Muscle layer of duodenum (tissue), 2 donors: ENCODE measurements around the gene EMC6.

Experiments
- H3K27ac ChIP-seq: one replicate; pipeline ENCODE4 v1.7.0; 2013; ENCODE audit warnings: mild to moderate bottlenecking, low read length
- H3K27me3 ChIP-seq: one replicate; pipeline ENCODE4 v1.7.0; 2013; ENCODE audit warnings: low read depth, mild to moderate bottlenecking, control low read depth, low read length
- H3K36me3 ChIP-seq, 2 donors: one replicate each; pipeline ENCODE4 v1.7.0; 2013; ENCODE audit warnings: low read length in 2 of 2, control low read depth in 1 of 2, mild to moderate bottlenecking in 1 of 2; ENCODE audit not compliant: insufficient read depth in 2 of 2, control insufficient read depth in 1 of 2
- H3K4me1 ChIP-seq, 2 donors: one replicate each; pipeline ENCODE4 v1.7.0; 2013; ENCODE audit warnings: low read length in 2 of 2, mild to moderate bottlenecking in 2 of 2, control low read depth in 1 of 2, moderate library complexity in 1 of 2; ENCODE audit not compliant: insufficient read depth in 2 of 2, control insufficient read depth in 1 of 2
- H3K4me3 ChIP-seq, 2 donors: one replicate each; pipeline ENCODE4 v1.7.0; 2013; ENCODE audit warnings: low read length in 2 of 2, low read depth in 1 of 2, mild to moderate bottlenecking in 1 of 2
- H3K9me3 ChIP-seq, 2 donors: one replicate each; pipeline ENCODE4 v1.7.0; 2013; ENCODE audit warnings: low read length in 2 of 2, control low read depth in 1 of 2, mild to moderate bottlenecking in 1 of 2; ENCODE audit not compliant: control insufficient read depth in 1 of 2
- donor health status: healthy.

Gene EMC6

GRCh38 chr17:3656755-3657587, 11.6 kb upstream of the EMC6 start:
- Histone ChIP-seq H3K27me3 (no peaks in the 10 kb centered on the region), H3K27ac (no peak overlapping the region), H3K4me1 (peaks cover 0 to 14% of the 10 kb centered on the region in 2 donors), H3K4me3 (no peak overlapping the region), H3K36me3 (peaks cover 0 to 17% of the 10 kb centered on the region in 2 donors), H3K9me3 (no peaks in the 10 kb centered on the region)

GRCh38 chr17:3657588-3657869, 11.1 kb upstream of the EMC6 start:
- Histone ChIP-seq H3K36me3 (peaks cover 0 to 18% of the 10 kb centered on the region in 2 donors), H3K4me3 (no peak overlapping the region), H3K27ac (no peak overlapping the region), H3K9me3 (no peaks in the 10 kb centered on the region), H3K4me1 (peaks cover 0 to 14% of the 10 kb centered on the region in 2 donors), H3K27me3 (no peaks in the 10 kb centered on the region)

GRCh38 chr17:3657874-3658783, 10.5 kb upstream of the EMC6 start:
- peaks cover 0 to 21% of the 10 kb centered on the region in 2 donors for H3K36me3 ChIP-seq
- H3K27me3 ChIP-seq: no peaks in the 10 kb centered on the region
- peaks cover 0 to 14% of the 10 kb centered on the region in 2 donors for H3K4me1 ChIP-seq
- no peak overlapping the region for H3K27ac ChIP-seq
- no peaks in the 10 kb centered on the region for H3K9me3 ChIP-seq
- no peak overlapping the region for H3K4me3 ChIP-seq

GRCh38 chr17:3658784-3659449, 9.7 kb upstream of the EMC6 start:
- no peaks in the 10 kb centered on the region for H3K27me3 ChIP-seq
- no peaks in the 10 kb centered on the region for H3K9me3 ChIP-seq
- peaks cover 3 to 29% of the 10 kb centered on the region in 2 donors for H3K36me3 ChIP-seq
- H3K4me1 ChIP-seq: peaks cover 0 to 14% of the 10 kb centered on the region in 2 donors
- no peak overlapping the region for H3K4me3 ChIP-seq
- H3K27ac ChIP-seq: peak overlapping the region; percentile 14

- Histone ChIP-seq H3K9me3 (no peaks in the 10 kb centered on the region), H3K4me3 (no peak overlapping the region), H3K4me1 (peaks cover 0 to 14% of the 10 kb centered on the region in 2 donors), H3K27ac (peak overlapping the region; percentile 14), H3K36me3 (peaks cover 7 to 36% of the 10 kb centered on the region in 2 donors), H3K27me3 (no peaks in the 10 kb centered on the region)
Observed at GRCh38 chr17:3659541-3660111, 9.0 kb upstream of the EMC6 start.

- Histone ChIP-seq H3K4me1 (peaks cover 0 to 14% of the 10 kb centered on the region in 2 donors), H3K27me3 (no peaks in the 10 kb centered on the region), H3K4me3 (no peak overlapping the region), H3K36me3 (peaks cover 7 to 39% of the 10 kb centered on the region in 2 donors), H3K27ac (no peak overlapping the region), H3K9me3 (no peaks in the 10 kb centered on the region)
Observed at GRCh38 chr17:3660311-3660891, 8.2 kb upstream of the EMC6 start.

GRCh38 chr17:3663102-3664011, 5.3 kb upstream of the EMC6 start:
- H3K4me1 ChIP-seq: peaks cover 5 to 34% of the 10 kb centered on the region in 2 donors
- no peak overlapping the region for H3K4me3 ChIP-seq
- H3K27me3 ChIP-seq: no peaks in the 10 kb centered on the region
- no peak overlapping the region for H3K27ac ChIP-seq
- H3K36me3 ChIP-seq: peaks cover 7 to 42% of the 10 kb centered on the region in 2 donors
- no peaks in the 10 kb centered on the region for H3K9me3 ChIP-seq

GRCh38 chr17:3665834-3666233, 2.8 kb upstream of the EMC6 start:
- Histone ChIP-seq H3K27ac (no peak overlapping the region), H3K4me3 (no peak overlapping the region)

GRCh38 chr17:3666516-3666915, 2.1 kb upstream of the EMC6 start:
- H3K27ac ChIP-seq: no peak overlapping the region
- H3K9me3 ChIP-seq: no peaks in the 10 kb centered on the region
- peaks cover 5 to 30% of the 10 kb centered on the region in 2 donors for H3K4me1 ChIP-seq
- H3K36me3 ChIP-seq: peaks cover 7 to 32% of the 10 kb centered on the region in 2 donors
- no peaks in the 10 kb centered on the region for H3K27me3 ChIP-seq
- no peak overlapping the region for H3K4me3 ChIP-seq

More at GRCh38 chr17:3665834-3666233, 2.8 kb upstream of the EMC6 start:
- Histone ChIP-seq H3K36me3 (peaks cover 7 to 37% of the 10 kb centered on the region in 2 donors), H3K4me1 (peaks cover 5 to 30% of the 10 kb centered on the region in 2 donors), H3K9me3 (no peaks in the 10 kb centered on the region), H3K27me3 (no peaks in the 10 kb centered on the region)
